PFSK-1 (cell line): ENCODE data around the gene FABP3.

Source experiments
- FOXP2 ChIP-seq: optimal IDR thresholded peaks from 2 replicates; pipeline ENCODE3; 2011; ENCODE audit warnings: borderline replicate concordance, control low read depth, inconsistent platforms; ENCODE audit not compliant: insufficient read depth; ENCODE audit errors: extremely low read length, extremely low read depth
- POLR2AphosphoS5 ChIP-seq: IDR thresholded peaks from 2 replicates; pipeline ENCODE4 v1.6.1; 2012; ENCODE audit warnings: low read depth, mild to moderate bottlenecking, control low read depth, low read length, moderate library complexity
- SIN3A ChIP-seq: IDR thresholded peaks from 2 replicates; pipeline ENCODE4 v1.6.1; 2012; ENCODE audit warnings: mild to moderate bottlenecking, low read length, moderate library complexity, borderline replicate concordance; ENCODE audit not compliant: insufficient read depth
- TAF1 ChIP-seq: IDR thresholded peaks from 2 replicates; pipeline ENCODE4 v1.6.1; 2012; ENCODE audit warnings: low read length, control low read depth, borderline replicate concordance; ENCODE audit not compliant: insufficient read depth
- TF ChIP-seq, protein P1 (sequence below), 2 experiments: IDR thresholded peaks; 2 replicates each; pipeline versions ENCODE4 v1.6.1 to v1.8.0; 2011 to 2012; ENCODE audit warnings: low read depth in 2 of 2, low read length in 2 of 2, control low read depth in 1 of 2, inconsistent platforms in 1 of 2, mild to moderate bottlenecking in 1 of 2, moderate library complexity in 1 of 2; ENCODE audit not compliant: insufficient read depth in 1 of 2

FABP3 gene

GRCh38 chr1:31376375-31377134 is 3.7 kb upstream of the FABP3 start:
- 0 out of 2 replicates have a peak, but pooled peaks have one; percentile 23 for TF ChIP-seq TAF1
- peak; percentile 33 for TF ChIP-seq FOXP2
- no peak for TF ChIP-seq SIN3A
- TF ChIP-seq, protein P1, sequence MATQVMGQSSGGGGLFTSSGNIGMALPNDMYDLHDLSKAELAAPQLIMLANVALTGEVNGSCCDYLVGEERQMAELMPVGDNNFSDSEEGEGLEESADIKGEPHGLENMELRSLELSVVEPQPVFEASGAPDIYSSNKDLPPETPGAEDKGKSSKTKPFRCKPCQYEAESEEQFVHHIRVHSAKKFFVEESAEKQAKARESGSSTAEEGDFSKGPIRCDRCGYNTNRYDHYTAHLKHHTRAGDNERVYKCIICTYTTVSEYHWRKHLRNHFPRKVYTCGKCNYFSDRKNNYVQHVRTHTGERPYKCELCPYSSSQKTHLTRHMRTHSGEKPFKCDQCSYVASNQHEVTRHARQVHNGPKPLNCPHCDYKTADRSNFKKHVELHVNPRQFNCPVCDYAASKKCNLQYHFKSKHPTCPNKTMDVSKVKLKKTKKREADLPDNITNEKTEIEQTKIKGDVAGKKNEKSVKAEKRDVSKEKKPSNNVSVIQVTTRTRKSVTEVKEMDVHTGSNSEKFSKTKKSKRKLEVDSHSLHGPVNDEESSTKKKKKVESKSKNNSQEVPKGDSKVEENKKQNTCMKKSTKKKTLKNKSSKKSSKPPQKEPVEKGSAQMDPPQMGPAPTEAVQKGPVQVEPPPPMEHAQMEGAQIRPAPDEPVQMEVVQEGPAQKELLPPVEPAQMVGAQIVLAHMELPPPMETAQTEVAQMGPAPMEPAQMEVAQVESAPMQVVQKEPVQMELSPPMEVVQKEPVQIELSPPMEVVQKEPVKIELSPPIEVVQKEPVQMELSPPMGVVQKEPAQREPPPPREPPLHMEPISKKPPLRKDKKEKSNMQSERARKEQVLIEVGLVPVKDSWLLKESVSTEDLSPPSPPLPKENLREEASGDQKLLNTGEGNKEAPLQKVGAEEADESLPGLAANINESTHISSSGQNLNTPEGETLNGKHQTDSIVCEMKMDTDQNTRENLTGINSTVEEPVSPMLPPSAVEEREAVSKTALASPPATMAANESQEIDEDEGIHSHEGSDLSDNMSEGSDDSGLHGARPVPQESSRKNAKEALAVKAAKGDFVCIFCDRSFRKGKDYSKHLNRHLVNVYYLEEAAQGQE (IDR thresholded peaks at IDR 0.05; ENCODE audit: insufficient read depth in 1 of 2, low read depth in 2 of 2, low read length in 2 of 2) = no peak

DNA sequence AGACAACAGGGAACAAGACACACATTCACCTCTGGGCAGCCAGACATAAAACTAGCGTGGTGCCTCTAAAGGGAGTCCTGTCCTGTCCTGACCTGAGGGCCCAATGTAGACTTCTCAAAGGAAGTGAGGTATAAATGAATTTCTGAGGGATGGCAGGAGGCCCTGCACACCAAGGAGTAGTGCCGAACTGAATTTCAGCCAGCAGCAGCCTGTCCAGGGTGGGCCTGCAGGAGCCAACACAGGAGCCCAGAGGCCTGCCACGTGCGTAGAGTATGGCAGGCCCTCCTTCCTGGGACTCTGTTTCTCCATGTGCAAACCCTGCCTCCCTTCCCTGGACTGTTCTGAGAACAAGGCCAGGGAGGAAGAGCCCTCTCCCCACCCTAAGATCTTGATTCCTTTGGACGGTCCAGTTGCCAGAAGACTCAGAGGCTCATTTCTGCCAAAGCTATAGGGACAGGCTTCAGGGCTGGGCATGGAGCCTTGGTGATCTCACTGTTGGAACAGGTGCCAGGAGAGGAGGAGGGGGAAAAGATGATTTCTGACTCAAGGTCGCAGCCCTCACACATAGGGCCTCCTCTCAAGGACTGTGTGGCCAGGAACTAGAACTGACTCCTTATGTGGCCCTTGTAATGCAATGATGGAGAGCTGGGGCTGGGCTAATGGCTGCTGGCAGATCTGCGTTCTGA is 1.8 kb upstream of the FABP3 start:
- TF ChIP-seq, protein P1 (IDR thresholded peaks at IDR 0.05; ENCODE audit: insufficient read depth in 1 of 2, low read depth in 2 of 2, low read length in 2 of 2) = no peak
- no peak for TF ChIP-seq SIN3A
- TF ChIP-seq TAF1 = no peak
- no peak for TF ChIP-seq POLR2AphosphoS5
- TF ChIP-seq FOXP2 = no peak

DNA sequence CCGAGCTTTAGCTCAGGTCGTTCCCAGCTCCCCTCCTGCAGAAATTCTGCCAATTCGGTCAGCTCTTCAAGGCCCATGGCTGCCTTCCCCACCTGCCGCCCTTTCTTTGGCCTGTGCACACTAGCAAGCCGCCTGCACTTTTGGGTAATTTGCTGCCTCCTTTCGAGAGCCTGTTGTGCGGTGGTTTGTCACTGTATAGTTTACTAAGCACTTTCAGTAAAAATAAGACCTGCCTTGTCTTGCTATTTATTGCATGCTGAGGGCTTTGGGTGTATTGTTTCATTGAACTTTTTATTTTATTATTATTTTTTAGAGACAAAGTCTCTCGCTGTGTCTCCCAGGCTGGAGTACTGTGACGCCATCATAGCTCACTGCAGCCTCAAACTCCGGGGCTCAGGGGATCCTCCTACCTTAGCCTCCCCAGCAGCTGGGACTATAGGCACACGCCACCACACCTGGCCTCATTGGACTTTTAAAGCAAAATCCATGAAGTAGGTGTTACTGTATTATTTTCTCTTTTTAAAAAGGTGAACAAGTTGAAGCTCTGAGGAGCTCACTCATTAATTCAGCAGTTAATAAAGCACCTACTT is 1.1 kb upstream of the FABP3 start:
- no peak for TF ChIP-seq SIN3A
- no peak for TF ChIP-seq TAF1
- no peak for TF ChIP-seq POLR2AphosphoS5
- no peak for TF ChIP-seq FOXP2
- TF ChIP-seq, protein P1 (IDR thresholded peaks at IDR 0.05; ENCODE audit: insufficient read depth in 1 of 2, low read depth in 2 of 2, low read length in 2 of 2) = no peak

DNA sequence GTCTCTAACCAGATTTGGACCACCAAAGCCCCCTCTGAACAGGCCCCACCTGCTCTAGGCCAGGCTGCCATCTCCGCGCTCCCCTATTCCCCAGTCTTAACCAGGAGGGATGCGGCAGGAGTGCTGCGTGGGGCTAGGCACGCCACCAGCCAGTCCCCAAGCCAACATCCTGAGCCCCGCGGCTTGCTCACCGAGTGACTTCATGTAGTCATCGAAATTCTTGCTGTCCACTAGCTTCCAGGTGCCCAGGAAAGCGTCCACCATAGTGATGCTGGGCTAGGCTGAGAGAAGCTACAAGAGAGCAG is 173 bp downstream of the FABP3 start:
- TF ChIP-seq TAF1 = no peak
- TF ChIP-seq FOXP2 = no peak
- TF ChIP-seq, protein P1 (IDR thresholded peaks at IDR 0.05; ENCODE audit: insufficient read depth in 1 of 2, low read depth in 2 of 2, low read length in 2 of 2) = no peak
- TF ChIP-seq SIN3A = no peak
- TF ChIP-seq POLR2AphosphoS5 = no peak
